Neural progenitor cell (in vitro differentiated cells): ENCODE measurements around the gene FUT7. TPM values are rescaled to one million over a fixed set of nuclear protein-coding genes. Genes with fewer than 3 reads are reported as not detected.

Experiments used
- DNase-seq: peaks from one replicate; pipeline ENCODE4 v3.0.0-alpha.2; 2016; ENCODE audit warnings: low spot score
- H2AFZ ChIP-seq: fragments of 200-600 bp; sonication (generic); replicated peaks from 2 replicates; pipeline ENCODE4 v1.6.1; 2016; ENCODE audit warnings: antibody characterized with exemption
- H3F3A ChIP-seq: fragments of 200-600 bp; sonication (generic); 2 replicates; pipeline ENCODE4 v1.6.1; 2016; ENCODE audit warnings: antibody characterized with exemption, low read depth
- H3K27ac ChIP-seq: fragments of 200-600 bp; sonication (generic); 2 replicates; pipeline ENCODE4 v1.5.1; 2016; ENCODE audit warnings: mild to moderate bottlenecking
- H3K27me3 ChIP-seq: fragments of 200-600 bp; sonication (generic); 2 replicates; pipeline ENCODE4 v1.6.1; 2016; ENCODE audit warnings: mild to moderate bottlenecking, moderate library complexity
- H3K36me3 ChIP-seq: fragments of 200-600 bp; sonication (generic); 2 replicates; pipeline ENCODE4 v1.5.1; 2016
- H3K4me1 ChIP-seq: fragments of 200-600 bp; sonication (generic); 2 replicates; pipeline ENCODE4 v1.6.1; 2016; ENCODE audit warnings: mixed run types
- H3K4me2 ChIP-seq: fragments of 200-600 bp; sonication (generic); 2 replicates; pipeline ENCODE4 v1.6.1; 2016
- H3K4me3 ChIP-seq: fragments of 200-600 bp; sonication (generic); 2 replicates; pipeline ENCODE4 v1.5.1; 2016
- H3K79me2 ChIP-seq: fragments of 200-600 bp; sonication (generic); 2 replicates; pipeline ENCODE4 v1.6.1; 2016; ENCODE audit warnings: low read depth
- H3K9ac ChIP-seq: fragments of 200-600 bp; sonication (generic); 2 replicates; pipeline ENCODE4 v1.6.1; 2016
- H3K9me3 ChIP-seq: fragments of 200-600 bp; sonication (generic); 2 replicates; pipeline ENCODE4 v1.5.1; 2016; ENCODE audit warnings: low read depth
- H4K20me1 ChIP-seq: fragments of 200-600 bp; sonication (generic); 2 replicates; pipeline ENCODE4 v1.6.1; 2016; ENCODE audit warnings: low read depth
- H3K27ac Mint-ChIP-seq: 3 replicates; pipeline ENCODE4 v1.8.0; 2021; ENCODE audit warnings: mixed read lengths
- H3K27me3 Mint-ChIP-seq: 2 replicates; pipeline ENCODE4 v1.8.0; 2022; ENCODE audit warnings: low read depth, mild to moderate bottlenecking, inconsistent platforms, moderate library complexity, mixed read lengths; ENCODE audit not compliant: insufficient read depth
- H3K36me3 Mint-ChIP-seq: 3 replicates; pipeline ENCODE4 v1.8.0; 2021; ENCODE audit warnings: mixed read lengths
- H3K4me1 Mint-ChIP-seq: 3 replicates; pipeline ENCODE4 v1.8.0; 2021; ENCODE audit warnings: mixed read lengths
- H3K4me3 Mint-ChIP-seq: 3 replicates; pipeline ENCODE4 v1.8.0; 2021; ENCODE audit warnings: mild to moderate bottlenecking, moderate library complexity, mixed read lengths
- H3K9me3 Mint-ChIP-seq: 3 replicates; pipeline ENCODE4 v1.8.0; 2020; ENCODE audit warnings: mixed read lengths
- CTCF ChIP-seq: fragments of 200-600 bp; sonication (generic); IDR thresholded peaks from 2 replicates; pipeline ENCODE4 v1.5.1; 2017; ENCODE audit warnings: antibody characterized with exemption, mild to moderate bottlenecking
- EZH2 ChIP-seq: fragments of 200-600 bp; sonication (generic); IDR thresholded peaks from 2 replicates; pipeline ENCODE4 v1.6.1; 2017; ENCODE audit warnings: antibody characterized with exemption, mild to moderate bottlenecking, moderate library complexity
- EZH2phosphoT487 ChIP-seq: fragments of 200-600 bp; sonication (generic); IDR thresholded peaks from 2 replicates; pipeline ENCODE4 v1.6.1; 2017; ENCODE audit warnings: antibody characterized with exemption
- total RNA-seq: library from RNA; depleted of rRNA; stranded (reverse); fragments of >200 nt; gene quantifications from 2 replicates; pipeline ENCODE4 v1.2.3, GENCODE V29; 2015; ENCODE audit warnings: low replicate concordance

The FUT7 gene
- total RNA-seq, 1 donor from 2014 or later = not detected

- H3K4me3 ChIP-seq = no peak overlapping the region
- no peaks in the 10 kb centered on the region for H3K9me3 ChIP-seq
- no peak for DNase-seq
- H3K9ac ChIP-seq = no peak overlapping the region
- TF ChIP-seq EZH2 (no peak), CTCF (no peak), EZH2phosphoT487 (no peak)
- H3K27ac ChIP-seq = no peak overlapping the region
- Mint-ChIP-seq H3K4me1 (no peaks in the 10 kb centered on the region), H3K9me3 (no peaks in the 10 kb centered on the region), H3K27ac (no peak overlapping the region), H3K27me3 (no peaks in the 10 kb centered on the region), H3K36me3 (no peaks in the 10 kb centered on the region), H3K4me3 (no peak overlapping the region)
- no peaks in the 10 kb centered on the region for H3K79me2 ChIP-seq
- H3F3A ChIP-seq = peaks cover 6% of the 10 kb centered on the region
- H3K4me2 ChIP-seq = no peak overlapping the region
- peaks cover 17% of the 10 kb centered on the region for H4K20me1 ChIP-seq
- no peaks in the 10 kb centered on the region for H3K36me3 ChIP-seq
- peaks cover 2% of the 10 kb centered on the region for H3K27me3 ChIP-seq
- no peaks in the 10 kb centered on the region for H3K4me1 ChIP-seq
- H2AFZ ChIP-seq = no peak overlapping the region
Observed at GRCh38 chr9:137038916-137039315, 7.0 kb upstream of the FUT7 start.

GRCh38 chr9:137037483-137037882 is 5.6 kb upstream of the FUT7 start:
- Histone ChIP-seq H3K4me3 (no peak overlapping the region), H3K36me3 (no peaks in the 10 kb centered on the region), H3K9ac (no peak overlapping the region), H3F3A (peaks cover 6% of the 10 kb centered on the region), H3K4me2 (no peak overlapping the region), H3K9me3 (no peaks in the 10 kb centered on the region), H2AFZ (no peak overlapping the region), H3K27ac (no peak overlapping the region), H3K4me1 (no peaks in the 10 kb centered on the region), H3K27me3 (no peaks in the 10 kb centered on the region), H3K79me2 (no peaks in the 10 kb centered on the region), H4K20me1 (peaks cover 3% of the 10 kb centered on the region)
- TF ChIP-seq CTCF (no peak), EZH2phosphoT487 (no peak), EZH2 (no peak)
- Mint-ChIP-seq H3K4me3 (no peak overlapping the region), H3K27me3 (no peaks in the 10 kb centered on the region), H3K9me3 (no peaks in the 10 kb centered on the region), H3K27ac (no peak overlapping the region), H3K36me3 (no peaks in the 10 kb centered on the region), H3K4me1 (no peaks in the 10 kb centered on the region)
- no peak for DNase-seq

GRCh38 chr9:137037035-137037434 is 5.1 kb upstream of the FUT7 start:
- Histone ChIP-seq H3K4me1 (no peaks in the 10 kb centered on the region), H3K4me3 (no peak overlapping the region), H3K79me2 (no peaks in the 10 kb centered on the region), H3K27ac (no peak overlapping the region), H3K9ac (no peak overlapping the region), H4K20me1 (peaks cover 3% of the 10 kb centered on the region), H3K9me3 (no peaks in the 10 kb centered on the region), H3K36me3 (no peaks in the 10 kb centered on the region), H2AFZ (no peak overlapping the region), H3K4me2 (no peak overlapping the region), H3K27me3 (no peaks in the 10 kb centered on the region), H3F3A (peaks cover 6% of the 10 kb centered on the region)
- DNase-seq = no peak
- no peaks in the 10 kb centered on the region for H3K27me3 Mint-ChIP-seq
- H3K27ac Mint-ChIP-seq = no peak overlapping the region
- H3K9me3 Mint-ChIP-seq = no peaks in the 10 kb centered on the region
- TF ChIP-seq EZH2phosphoT487 = no peak
- TF ChIP-seq EZH2 = no peak
- no peak overlapping the region for H3K4me3 Mint-ChIP-seq
- H3K4me1 Mint-ChIP-seq = no peaks in the 10 kb centered on the region
- no peaks in the 10 kb centered on the region for H3K36me3 Mint-ChIP-seq

- Histone ChIP-seq H3K36me3 (no peaks in the 10 kb centered on the region), H3K27me3 (no peaks in the 10 kb centered on the region), H4K20me1 (no peaks in the 10 kb centered on the region), H3K4me3 (no peak overlapping the region), H3F3A (peaks cover 6% of the 10 kb centered on the region), H3K27ac (no peak overlapping the region), H3K9me3 (no peaks in the 10 kb centered on the region), H3K4me2 (no peak overlapping the region), H2AFZ (no peak overlapping the region), H3K79me2 (no peaks in the 10 kb centered on the region), H3K9ac (no peak overlapping the region), H3K4me1 (no peaks in the 10 kb centered on the region)
- Mint-ChIP-seq H3K4me3 (no peak overlapping the region), H3K4me1 (no peaks in the 10 kb centered on the region), H3K27ac (no peak overlapping the region), H3K36me3 (no peaks in the 10 kb centered on the region), H3K27me3 (no peaks in the 10 kb centered on the region), H3K9me3 (no peaks in the 10 kb centered on the region)
- TF ChIP-seq CTCF (no peak), EZH2phosphoT487 (no peak), EZH2 (no peak)
- DNase-seq = no peak
Observed at GRCh38 chr9:137035937-137036336, 4.0 kb upstream of the FUT7 start.
